Fibroblast of pulmonary artery (primary cell): ENCODE measurements around the gene ZFAND3.
"Not testable (repeated sequence)": the region's sequence is repeated elsewhere in the genome, so short reads cannot be mapped to it uniquely, and the experiment has no call there.

ENCODE experiments used
- DNase-seq: peaks from one replicate; pipeline ENCODE4 v3.0.0-alpha.2; 2010; ENCODE audit warnings: low read depth
- H3K4me3 ChIP-seq: replicated peaks from 2 replicates; pipeline ENCODE4 v1.5.1; 2011; ENCODE audit warnings: low read depth, mild to moderate bottlenecking, control low read depth, low read length, moderate library complexity
- TF ChIP-seq, protein P1 (sequence below): IDR thresholded peaks from 2 replicates; pipeline ENCODE4 v1.5.1; 2011; ENCODE audit warnings: mild to moderate bottlenecking, control low read depth, low read length, inconsistent platforms; ENCODE audit errors: missing control alignments

Gene ZFAND3

DNA sequence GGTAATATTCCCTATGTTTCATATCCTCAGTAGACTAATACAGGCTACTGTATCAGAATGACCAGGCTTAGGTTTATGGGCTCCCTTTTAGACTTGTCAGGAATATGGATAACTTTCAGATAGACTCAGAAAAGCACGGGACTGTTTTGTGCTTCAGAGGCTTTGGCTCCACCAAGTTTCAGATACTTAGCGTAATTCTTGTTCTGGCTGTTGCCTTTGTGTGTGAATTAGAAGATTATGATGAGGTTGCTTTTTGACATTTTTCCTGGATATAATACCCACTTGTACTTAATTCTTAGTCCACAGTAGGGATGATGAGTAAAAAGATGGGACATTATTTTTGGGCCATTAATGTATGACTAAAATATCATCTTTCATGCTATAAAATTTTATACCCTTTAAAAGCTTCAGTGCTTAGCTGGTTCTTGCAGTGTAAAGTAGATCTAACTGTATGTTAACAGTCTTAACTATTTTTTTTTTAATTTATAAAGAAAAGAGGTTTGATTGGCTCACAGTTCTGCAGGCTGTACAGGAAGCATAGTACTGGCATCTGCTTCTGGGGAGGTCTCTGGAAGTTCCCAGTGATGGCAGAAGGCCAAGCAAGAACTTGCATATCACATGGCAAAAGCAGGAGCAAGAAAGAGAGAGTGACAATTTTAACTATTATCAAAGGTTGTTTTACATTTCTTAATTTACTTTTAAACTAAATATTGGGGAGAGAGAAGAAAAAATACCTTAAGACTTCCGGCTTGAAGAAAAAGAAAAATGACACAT lies 120.7 kb downstream of the ZFAND3 start:
- H3K4me3 ChIP-seq, result no peak overlapping the region
- DNase-seq, result peak; percentile 80
- TF ChIP-seq, protein P1, sequence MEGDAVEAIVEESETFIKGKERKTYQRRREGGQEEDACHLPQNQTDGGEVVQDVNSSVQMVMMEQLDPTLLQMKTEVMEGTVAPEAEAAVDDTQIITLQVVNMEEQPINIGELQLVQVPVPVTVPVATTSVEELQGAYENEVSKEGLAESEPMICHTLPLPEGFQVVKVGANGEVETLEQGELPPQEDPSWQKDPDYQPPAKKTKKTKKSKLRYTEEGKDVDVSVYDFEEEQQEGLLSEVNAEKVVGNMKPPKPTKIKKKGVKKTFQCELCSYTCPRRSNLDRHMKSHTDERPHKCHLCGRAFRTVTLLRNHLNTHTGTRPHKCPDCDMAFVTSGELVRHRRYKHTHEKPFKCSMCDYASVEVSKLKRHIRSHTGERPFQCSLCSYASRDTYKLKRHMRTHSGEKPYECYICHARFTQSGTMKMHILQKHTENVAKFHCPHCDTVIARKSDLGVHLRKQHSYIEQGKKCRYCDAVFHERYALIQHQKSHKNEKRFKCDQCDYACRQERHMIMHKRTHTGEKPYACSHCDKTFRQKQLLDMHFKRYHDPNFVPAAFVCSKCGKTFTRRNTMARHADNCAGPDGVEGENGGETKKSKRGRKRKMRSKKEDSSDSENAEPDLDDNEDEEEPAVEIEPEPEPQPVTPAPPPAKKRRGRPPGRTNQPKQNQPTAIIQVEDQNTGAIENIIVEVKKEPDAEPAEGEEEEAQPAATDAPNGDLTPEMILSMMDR, result no peak

DNA sequence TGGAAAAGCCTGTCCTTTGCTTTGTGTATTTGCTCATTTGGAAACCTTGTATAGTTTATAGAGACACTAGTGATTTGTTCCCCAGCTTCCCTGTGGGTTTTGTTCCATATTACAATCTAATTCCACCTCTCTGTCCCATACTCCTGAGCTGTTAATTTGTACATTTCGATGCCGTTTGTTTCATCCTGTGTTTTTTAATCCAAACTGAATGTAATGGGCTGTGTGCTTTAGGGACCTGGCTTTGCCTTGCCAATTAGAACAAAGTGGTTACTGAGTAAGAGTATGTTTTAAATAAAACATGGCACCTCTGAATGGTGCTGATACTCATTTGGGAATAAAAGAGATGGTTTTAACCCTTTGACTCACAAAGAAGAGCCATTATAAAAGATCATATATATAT lies 122.3 kb downstream of the ZFAND3 start:
- DNase-seq, result no peak
- no peak overlapping the region for H3K4me3 ChIP-seq
- TF ChIP-seq, protein P1, result no peak

DNA sequence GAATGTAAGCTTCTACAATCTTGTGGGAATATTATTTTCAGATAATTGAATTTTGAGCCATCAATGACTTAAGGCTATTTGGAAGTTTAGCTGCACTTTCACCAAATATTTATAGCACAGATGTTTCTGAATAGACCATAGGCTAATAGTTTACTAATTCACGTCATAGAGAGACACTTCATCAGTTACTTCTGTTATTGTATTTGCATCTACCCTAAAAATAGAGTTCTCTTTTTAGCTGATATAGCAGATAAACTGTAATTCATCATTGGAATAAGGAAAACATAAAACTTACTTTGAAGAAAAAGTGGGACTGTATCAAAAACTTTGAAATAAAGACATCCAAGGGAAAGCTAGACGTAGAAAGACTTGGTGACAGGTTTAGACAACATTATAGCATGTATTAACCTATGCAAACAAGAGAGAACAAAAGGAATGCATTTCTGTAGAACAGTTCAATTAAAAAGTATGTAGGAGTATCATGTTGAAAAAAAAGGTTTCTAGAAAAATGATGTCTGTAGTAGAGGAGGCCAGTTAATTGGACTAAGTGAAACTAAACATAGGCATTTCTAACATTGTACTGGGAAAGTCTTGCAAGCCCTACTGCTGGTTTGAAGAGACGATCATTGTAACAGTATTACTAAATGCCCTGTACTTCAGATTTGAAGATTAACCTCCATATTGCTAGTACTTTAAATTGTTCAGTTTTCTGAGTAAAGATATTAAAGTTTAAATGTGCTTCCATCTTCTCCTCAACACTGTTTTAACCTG lies 123.3 kb downstream of the ZFAND3 start:
- DNase-seq, result no peak
- no peak overlapping the region for H3K4me3 ChIP-seq

DNA sequence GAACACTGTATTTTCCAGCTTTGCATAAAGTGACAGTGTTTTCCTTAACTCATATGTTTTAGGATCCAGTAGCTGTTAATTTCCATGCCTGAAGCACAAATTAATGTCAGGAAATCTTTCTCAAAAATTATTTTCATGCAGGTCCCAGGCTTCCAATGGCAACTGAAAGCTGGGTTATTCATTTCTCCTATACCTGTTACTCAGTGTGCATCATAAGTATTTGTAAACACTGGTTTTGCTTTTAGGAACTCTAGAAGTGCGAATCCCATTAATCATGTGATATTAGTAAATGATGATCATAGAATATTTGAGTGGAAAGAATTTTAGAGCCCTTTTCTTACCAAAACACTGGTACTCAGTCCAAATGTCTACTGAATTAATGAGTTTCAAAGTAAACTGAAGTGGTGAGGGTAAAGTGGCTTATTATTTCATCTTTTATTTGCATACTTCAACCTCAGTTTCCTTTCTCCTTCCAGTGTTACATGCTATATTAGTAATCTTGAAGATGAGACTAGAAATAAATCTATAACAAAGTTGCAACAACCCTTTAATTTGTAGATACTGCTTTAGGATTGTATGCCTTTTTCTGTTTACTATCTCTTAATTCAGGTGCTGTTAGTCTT lies 124.0 kb downstream of the ZFAND3 start:
- H3K4me3 ChIP-seq, result no peak overlapping the region
- DNase-seq, result no peak
- TF ChIP-seq, protein P1, result no peak

More for the DNA sequence above, 123.3 kb downstream of the ZFAND3 start:
- TF ChIP-seq, protein P1, result no peak

DNA sequence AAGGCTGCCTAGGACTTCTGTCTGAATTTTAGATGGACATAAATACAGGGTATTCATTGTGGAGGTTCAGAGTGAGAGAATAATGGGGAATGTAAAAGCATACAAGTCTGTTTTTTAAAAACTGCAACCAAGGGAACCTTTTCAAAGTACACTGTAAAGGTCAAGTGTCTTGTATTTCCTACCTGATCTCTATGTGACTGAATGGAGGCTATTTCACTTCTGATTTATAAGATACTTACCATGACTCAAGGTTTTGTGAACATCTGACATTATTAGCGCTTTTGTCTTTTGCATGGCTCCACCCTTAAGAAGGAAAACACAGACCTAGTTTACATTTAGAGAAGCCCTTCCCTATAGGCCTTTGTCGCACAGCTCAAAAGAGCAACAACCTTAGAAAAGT lies 126.5 kb downstream of the ZFAND3 start:
- H3K4me3 ChIP-seq, result no peak overlapping the region
- no peak for DNase-seq
- TF ChIP-seq, protein P1, result no peak

DNA sequence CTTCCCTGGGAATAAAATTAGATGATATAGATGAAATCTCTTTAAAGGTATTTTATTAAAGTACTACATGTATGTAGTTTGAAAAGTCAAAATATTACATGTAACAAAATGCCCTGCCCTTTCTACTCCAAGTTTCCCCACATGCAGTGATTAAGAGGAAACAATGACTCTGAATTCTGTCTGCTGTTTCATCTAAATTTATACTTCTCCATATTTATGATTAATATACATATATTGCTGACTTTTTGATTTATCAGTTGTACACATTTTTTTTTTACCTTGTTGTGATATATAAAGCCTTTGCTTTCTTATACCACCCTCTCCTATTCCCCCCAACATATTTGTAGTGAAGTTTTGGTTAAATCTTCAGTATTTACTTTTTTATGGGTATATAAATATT lies 127.9 kb downstream of the ZFAND3 start:
- no peak for DNase-seq
- no peak overlapping the region for H3K4me3 ChIP-seq
- TF ChIP-seq, protein P1, result no peak

DNA sequence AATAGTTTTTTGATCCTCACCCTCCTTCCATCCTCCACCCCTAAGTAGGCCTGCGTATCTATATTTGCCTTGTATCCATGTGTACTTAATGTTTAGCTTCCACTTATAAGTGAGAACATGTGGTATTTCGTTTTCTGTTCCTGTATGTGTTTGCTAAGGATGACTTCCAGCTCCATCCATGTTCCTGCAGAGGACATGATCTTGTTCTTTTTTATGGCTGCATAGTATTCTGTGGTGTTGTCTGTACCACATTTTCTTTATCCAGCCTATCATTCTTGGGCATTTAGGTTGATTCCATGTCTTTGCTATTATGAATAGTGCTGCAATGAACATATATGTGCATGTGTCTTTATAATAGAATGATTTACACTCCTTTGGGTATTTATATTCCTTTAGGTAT lies 129.1 kb downstream of the ZFAND3 start:
- H3K4me3 ChIP-seq, DNase-seq: not testable (repeated sequence)
